IMR-90 (cell line): Measurements from ENCODE around the gene CYSRT1. TPM values are rescaled to one million over a fixed set of nuclear protein-coding genes. Genes with fewer than 3 reads are reported as not detected.

Experiments
- ATAC-seq: fragments of 200-7000 bp; cut with Tn5 transposase; 2 replicates; pipeline ENCODE4 v1.9.1; 2020; ENCODE audit warnings: low read depth, mild to moderate bottlenecking, moderate library complexity
- BruUV-seq: library from RNA; stranded (reverse); fragments of 400-500 nt; replicated peaks from 2 replicates; lab custom pipeline; 2021; lab: Mats Ljungman, UMichigan
- CTCF ChIA-PET: fragments of 300-600 bp; formaldehyde crosslinking; extraction: SDS; loops from one replicate; lab custom pipeline; 2021; ENCODE audit warnings: antibody characterized with exemption; lab: Yijun Ruan, JAX
- POLR2A ChIA-PET: fragments of 300-600 bp; sonication (Branson Sonifier 250); formaldehyde crosslinking; loops from one replicate; lab custom pipeline; 2022; ENCODE audit warnings: antibody characterized with exemption; ENCODE audit not compliant: unreplicated experiment; lab: Charles Lee
- DNase-seq: peaks from one replicate; pipeline ENCODE4 v3.0.0; 2013
- H2AFZ ChIP-seq: replicated peaks from 2 replicates; pipeline ENCODE3; 2013; ENCODE audit warnings: low read length, mild to moderate bottlenecking; ENCODE audit not compliant: poor library complexity
- H2AK5ac ChIP-seq: 2 replicates; pipeline ENCODE4 v1.6.1; 2013; ENCODE audit warnings: low read depth, low read length, inconsistent platforms
- H2AK9ac ChIP-seq: replicated peaks from 2 replicates; pipeline ENCODE3; 2013; ENCODE audit warnings: mild to moderate bottlenecking, low read depth, low read length, moderate library complexity; ENCODE audit not compliant: poor library complexity
- H2BK120ac ChIP-seq: 2 replicates; pipeline ENCODE4 v1.6.1; 2013; ENCODE audit warnings: low read depth, low read length, inconsistent platforms
- H2BK15ac ChIP-seq: 3 replicates; pipeline ENCODE4 v1.6.1; 2013; ENCODE audit warnings: low read depth, low read length, inconsistent platforms
- H2BK20ac ChIP-seq: 2 replicates; pipeline ENCODE4 v1.6.1; 2013; ENCODE audit warnings: low read depth, mild to moderate bottlenecking, inconsistent platforms, low read length, moderate library complexity
- H2BK5ac ChIP-seq: 2 replicates; pipeline ENCODE4 v1.6.1; 2013; ENCODE audit warnings: mild to moderate bottlenecking, low read depth, low read length, inconsistent platforms; ENCODE audit not compliant: poor library complexity, severe bottlenecking
- H3K14ac ChIP-seq: replicated peaks from 2 replicates; pipeline ENCODE4 v1.6.1; 2013; ENCODE audit warnings: low read depth, low read length, inconsistent platforms
- H3K18ac ChIP-seq: 2 replicates; pipeline ENCODE4 v1.6.1; 2013; ENCODE audit warnings: low read depth, low read length, control low read depth
- H3K23ac ChIP-seq: 2 replicates; pipeline ENCODE4 v1.6.1; 2013; ENCODE audit warnings: low read depth, low read length, inconsistent platforms
- H3K27ac ChIP-seq: 2 replicates; pipeline ENCODE4 v1.5.1; 2013; ENCODE audit warnings: mild to moderate bottlenecking, control low read depth, low read length; ENCODE audit not compliant: insufficient read depth
- H3K27me3 ChIP-seq: 2 replicates; pipeline ENCODE4 v1.6.1; 2013; ENCODE audit warnings: low read length; ENCODE audit not compliant: control insufficient read depth, insufficient read depth
- H3K36me3 ChIP-seq: 2 replicates; pipeline ENCODE4 v1.6.1; 2013; ENCODE audit warnings: low read length, mixed read lengths; ENCODE audit not compliant: control insufficient read depth, insufficient read depth
- H3K4ac ChIP-seq: 2 replicates; pipeline ENCODE4 v1.6.1; 2013; ENCODE audit warnings: low read depth, low read length, inconsistent platforms
- H3K4me1 ChIP-seq: 2 replicates; pipeline ENCODE4 v1.6.1; 2013; ENCODE audit warnings: low read length, mixed read lengths; ENCODE audit not compliant: control insufficient read depth, insufficient read depth
- H3K4me2 ChIP-seq: 2 replicates; pipeline ENCODE4 v1.6.1; 2013; ENCODE audit warnings: low read depth, mild to moderate bottlenecking, control low read depth, low read length, moderate library complexity
- H3K4me3 ChIP-seq: 2 replicates; pipeline ENCODE4 v1.5.1; 2013; ENCODE audit warnings: low read depth, mild to moderate bottlenecking, control low read depth, low read length, moderate library complexity; ENCODE audit not compliant: insufficient read depth
- H3K56ac ChIP-seq: 2 replicates; pipeline ENCODE4 v1.6.1; 2013; ENCODE audit warnings: low read length, inconsistent platforms; ENCODE audit not compliant: insufficient read depth; ENCODE audit errors: extremely low read depth
- H3K79me1 ChIP-seq, 2 experiments: 2 replicates each; pipeline ENCODE4 v1.6.1; 2013; ENCODE audit warnings: low read length in 2 of 2, inconsistent platforms in 1 of 2, low read depth in 1 of 2
- H3K9ac ChIP-seq: 2 replicates; pipeline ENCODE4 v1.6.1; 2013; ENCODE audit warnings: low read depth, low read length, control low read depth
- H3K9me1 ChIP-seq: 2 replicates; pipeline ENCODE4 v1.6.1; 2013; ENCODE audit warnings: low read length, inconsistent platforms; ENCODE audit not compliant: insufficient read depth
- H3K9me3 ChIP-seq: 2 replicates; pipeline ENCODE4 v1.6.1; 2013; ENCODE audit warnings: low read length; ENCODE audit not compliant: control insufficient read depth, insufficient read depth
- H4K20me1 ChIP-seq: 2 replicates; pipeline ENCODE4 v1.6.1; 2013; ENCODE audit warnings: low read length, inconsistent platforms; ENCODE audit not compliant: insufficient read depth
- H4K5ac ChIP-seq: 2 replicates; pipeline ENCODE4 v1.6.1; 2013; ENCODE audit warnings: mild to moderate bottlenecking, low read depth, low read length, control low read depth
- H4K8ac ChIP-seq, 2 experiments: 2 replicates each; pipeline ENCODE4 v1.6.1; 2013; ENCODE audit warnings: low read depth in 2 of 2, low read length in 2 of 2, control low read depth in 1 of 2, inconsistent platforms in 1 of 2
- H4K91ac ChIP-seq: 2 replicates; pipeline ENCODE4 v1.6.1; 2013; ENCODE audit warnings: low read depth, low read length, inconsistent platforms; ENCODE audit not compliant: insufficient read depth
- CHD1 ChIP-seq: IDR thresholded peaks from 2 replicates; pipeline ENCODE4 v1.6.1; 2012; ENCODE audit warnings: low read depth, low read length, improper control_type of control experiment
- FOS ChIP-seq: fragments of 150-350 bp; IDR thresholded peaks from 2 replicates; pipeline ENCODE4 v1.6.1; 2016; ENCODE audit warnings: low read depth, low read length
- NFE2L2 ChIP-seq: fragments of 150-350 bp; IDR thresholded peaks from 2 replicates; pipeline ENCODE4 v1.6.1; 2016; ENCODE audit warnings: low read depth, mild to moderate bottlenecking, low read length
- POLR2A ChIP-seq: IDR thresholded peaks from 2 replicates; pipeline ENCODE4 v1.6.1; 2012; ENCODE audit warnings: mild to moderate bottlenecking, low read depth, low read length
- WGBS, 2 experiments: methylation state at CpG; one replicate each; pipeline versions ENCODE4 v1.1.5 to v1.1.7; 2013; ENCODE audit warnings: missing lambda C conversion rate in 2 of 2; ENCODE audit not compliant: insufficient read length in 1 of 2; ENCODE audit errors: extremely low coverage in 2 of 2; 5-methylcytosine and 5-hydroxymethylcytosine counted together
- dilution Hi-C: fragments of 300-500 bp; cut with HindIII; formaldehyde crosslinking; loops from one replicate; pipeline ENCODE4 v1.14.3; 2018; ENCODE audit warnings: low sequenced_read_pairs; ENCODE audit not compliant: unreplicated experiment
- in situ Hi-C: fragments of 300-500 bp; cut with MboI; formaldehyde crosslinking; loops from 3 replicates; pipeline ENCODE4 v1.14.3; 2019; ENCODE audit warnings: low sequenced_read_pairs, inconsistent platforms, mixed read lengths
- intact Hi-C: fragments of 100-400 bp; cut with micrococcal nuclease; formaldehyde crosslinking; loops from 2 replicates; pipeline ENCODE4 v1.10.0; 2022
- polyA plus RNA-seq, 3 experiments: library from polyadenylated mRNA; depleted of rRNA; stranded (reverse); fragments of >200 nt; gene quantifications; 2 replicates each; pipeline ENCODE4 v1.2.3, GENCODE V29; 2012; ENCODE audit warnings: low replicate concordance in 1 of 3
- total RNA-seq: library from RNA; depleted of rRNA; stranded (reverse); fragments of >200 nt; gene quantifications from 2 replicates; pipeline ENCODE4 v1.2.3, GENCODE V29; 2012
- TF ChIP-seq, protein P1 (sequence below): fragments of 150-350 bp; IDR thresholded peaks from 2 replicates; pipeline ENCODE4 v1.6.1; 2017; ENCODE audit warnings: mild to moderate bottlenecking, antibody characterized with exemption, low read length, low read depth

CYSRT1 gene
- total and polyA plus RNA-seq, 2 of the 4 experiments (the other 2 are of a cell fraction), result 0.18 to 0.84 TPM

DNA sequence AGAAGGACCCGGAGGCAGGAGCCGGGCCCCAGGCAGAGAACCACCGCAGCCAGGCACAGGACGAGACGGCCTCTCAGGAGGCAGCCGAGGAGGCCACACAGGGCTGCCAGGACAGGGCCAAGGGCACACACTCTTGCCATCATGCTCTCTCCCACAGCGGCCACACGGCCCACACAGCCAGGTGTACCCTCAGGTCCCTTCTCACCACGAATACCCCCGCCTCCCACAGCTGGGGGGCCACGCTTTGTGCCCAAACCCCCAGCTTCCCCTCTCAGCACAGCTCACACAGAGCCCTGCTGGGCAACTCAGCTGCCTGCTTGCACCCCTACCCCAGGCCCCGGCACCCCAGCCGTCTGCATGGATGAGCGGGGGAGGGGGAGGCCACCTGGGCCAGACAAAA, 31.2 kb upstream of the CYSRT1 start:
- Histone ChIP-seq H3K27ac (no peak overlapping the region), H2BK120ac (no peak overlapping the region), H3K4ac (no peak overlapping the region), H3K4me1 (peaks cover 18% of the 10 kb centered on the region), H3K79me1 (peaks cover 10 to 76% of the 10 kb centered on the region in 2 experiments), H2AK9ac (no peak overlapping the region), H3K56ac (no peak overlapping the region), H3K4me2 (no peak overlapping the region), H3K9me1 (no peaks in the 10 kb centered on the region), H4K91ac (no peak overlapping the region), H4K20me1 (peaks cover 43% of the 10 kb centered on the region), H3K9ac (no peak overlapping the region), H3K18ac (no peak overlapping the region), H2BK20ac (no peak overlapping the region), H3K9me3 (no peaks in the 10 kb centered on the region), H3K27me3 (no peaks in the 10 kb centered on the region), H3K23ac (no peak overlapping the region), H3K36me3 (peaks cover 26% of the 10 kb centered on the region), H4K8ac (no peak overlapping the region), H2BK15ac (no peak overlapping the region), H2BK5ac (no peak overlapping the region), H3K4me3 (no peak overlapping the region), H3K14ac (no peak overlapping the region), H2AK5ac (no peak overlapping the region), H2AFZ (no peak overlapping the region), H4K5ac (no peak overlapping the region)
- ATAC-seq (no peak), DNase-seq (no peak)
- intact Hi-C loops, result no loop called here
- WGBS, 2 experiments, result 90% methylated on average over 2 of the region's 14 CpGs; no CpG with 5 or more reads in 1 of the 2 experiments
- TF ChIP-seq FOS (no peak), NFE2L2 (no peak), POLR2A (no peak), CHD1 (no peak)
- TF ChIP-seq, protein P1, sequence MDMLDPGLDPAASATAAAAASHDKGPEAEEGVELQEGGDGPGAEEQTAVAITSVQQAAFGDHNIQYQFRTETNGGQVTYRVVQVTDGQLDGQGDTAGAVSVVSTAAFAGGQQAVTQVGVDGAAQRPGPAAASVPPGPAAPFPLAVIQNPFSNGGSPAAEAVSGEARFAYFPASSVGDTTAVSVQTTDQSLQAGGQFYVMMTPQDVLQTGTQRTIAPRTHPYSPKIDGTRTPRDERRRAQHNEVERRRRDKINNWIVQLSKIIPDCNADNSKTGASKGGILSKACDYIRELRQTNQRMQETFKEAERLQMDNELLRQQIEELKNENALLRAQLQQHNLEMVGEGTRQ, result no peak
- ChIA-PET CTCF (no interaction called here), POLR2A (no interaction called here)
- no TSS peak for BruUV-seq
- in situ Hi-C loops, result no loop called here
- dilution Hi-C loops, result no loop called here
